GM18873 (cell line): ENCODE results near the gene OR10H4.
"Not testable (repeated sequence)": the region's sequence is repeated elsewhere in the genome, so short reads cannot be mapped to it uniquely, and the experiment has no call there.

Experiments used
- ATAC-seq: cut with Tn5 transposase; IDR thresholded peaks from one replicate; pipeline ENCODE4 v1.9.1; 2021; ENCODE audit warnings: mild to moderate bottlenecking, moderate library complexity, moderate number of reproducible peaks; ENCODE audit not compliant: unreplicated experiment, low FRiP score

Gene OR10H4

DNA sequence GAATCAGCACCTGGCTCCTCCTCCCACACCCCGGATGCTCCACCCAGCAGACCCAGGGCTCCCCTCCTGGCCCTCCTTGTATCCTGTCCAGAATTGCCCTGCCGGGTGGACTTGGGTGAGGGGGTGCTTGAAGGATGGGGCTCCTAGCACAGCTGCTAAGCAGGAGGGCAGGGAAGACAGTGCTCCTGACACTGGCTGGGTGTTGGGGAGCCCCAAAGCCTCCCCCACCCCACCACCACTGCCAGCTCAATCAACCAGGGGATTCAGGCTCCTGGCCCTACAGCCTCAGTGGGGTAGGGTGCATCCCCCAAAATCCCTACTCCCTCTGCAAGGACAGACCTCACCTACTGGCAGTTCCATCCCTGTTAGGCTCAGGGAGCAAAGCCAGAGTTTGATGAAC lies 11.9 kb upstream of the OR10H4 start:
- ATAC-seq: no peak

GRCh38 chr19:15937771-15938170 lies 11.0 kb upstream of the OR10H4 start:
- no peak for ATAC-seq

- no peak for ATAC-seq
Observed at GRCh38 chr19:15944401-15944800, 4.4 kb upstream of the OR10H4 start.

GRCh38 chr19:15945301-15945700 lies 3.5 kb upstream of the OR10H4 start:
- ATAC-seq: no peak

DNA sequence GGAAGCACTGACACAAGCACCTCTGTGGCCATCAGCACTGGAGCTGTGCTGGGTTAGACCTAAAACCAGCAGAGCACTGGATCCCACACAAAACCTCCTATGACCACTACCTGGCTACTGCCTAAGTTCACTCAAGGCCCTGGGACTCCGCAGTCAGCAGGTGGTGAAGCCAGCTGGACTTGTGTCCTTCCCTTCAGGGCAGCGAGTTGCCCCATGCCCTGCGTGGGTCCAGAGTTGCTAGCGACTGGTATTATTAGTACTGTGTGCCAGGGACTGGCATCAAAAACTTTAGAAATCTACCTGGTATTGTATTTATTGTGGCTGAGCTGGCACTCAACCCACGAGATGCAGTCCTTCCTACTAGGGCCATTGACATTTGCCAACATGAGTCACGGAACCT lies 6.0 kb downstream of the OR10H4 start:
- no peak for ATAC-seq

- no peak for ATAC-seq
Observed at GRCh38 chr19:15962319-15962718, 13.5 kb downstream of the OR10H4 start.

- ATAC-seq: no peak
Observed at GRCh38 chr19:15964231-15964630, 15.4 kb downstream of the OR10H4 start.

DNA sequence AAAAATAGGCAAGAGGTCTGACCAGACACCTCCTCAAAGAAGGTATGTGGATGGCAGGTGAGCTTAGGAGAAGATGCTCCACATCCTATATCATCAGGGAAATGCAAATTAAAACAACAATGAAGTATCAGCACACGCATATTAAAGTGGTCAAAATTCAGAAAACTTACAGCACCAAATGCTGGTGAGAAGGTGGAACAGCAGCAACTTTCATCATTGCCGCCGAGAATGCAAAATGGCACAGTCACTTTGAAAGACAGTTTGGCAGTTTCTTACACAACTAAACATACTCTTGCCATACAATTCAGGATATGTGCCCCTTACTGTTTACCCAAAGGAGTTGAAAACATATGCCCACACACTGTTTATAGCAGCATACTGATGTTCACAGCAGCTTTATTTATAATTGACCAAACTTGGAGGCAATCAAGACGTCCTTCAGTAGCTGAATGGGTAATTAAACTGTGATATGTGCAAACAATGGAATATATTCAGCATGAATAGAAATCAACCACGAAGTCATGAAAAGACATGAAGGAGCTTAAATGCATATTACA lies 22.5 kb downstream of the OR10H4 start:
- ATAC-seq: no peak

DNA sequence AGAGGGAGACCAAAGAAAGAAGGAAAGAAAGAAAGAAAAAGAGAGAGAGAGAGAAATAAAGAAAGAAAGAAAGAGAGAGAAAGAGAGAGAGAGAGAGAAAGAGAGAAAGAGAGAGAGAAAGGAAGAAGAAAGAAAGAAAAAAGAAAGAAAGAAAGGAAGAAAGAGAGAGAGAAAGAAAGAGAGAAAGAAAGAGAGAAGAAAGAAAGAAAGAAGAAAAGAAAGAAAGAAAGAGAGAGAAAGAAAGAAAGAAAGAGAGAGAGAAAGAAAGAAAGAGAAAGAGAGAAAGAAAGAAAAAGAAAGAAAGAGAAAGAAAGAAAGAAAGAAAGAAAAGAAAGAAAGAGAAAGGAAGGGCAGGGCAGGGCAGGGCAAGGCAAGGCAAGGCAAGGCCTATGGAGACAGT lies 23.2 kb downstream of the OR10H4 start:
- not testable (repeated sequence) for ATAC-seq

GRCh38 chr19:15974856-15975255 lies 26.0 kb downstream of the OR10H4 start:
- no peak for ATAC-seq

DNA sequence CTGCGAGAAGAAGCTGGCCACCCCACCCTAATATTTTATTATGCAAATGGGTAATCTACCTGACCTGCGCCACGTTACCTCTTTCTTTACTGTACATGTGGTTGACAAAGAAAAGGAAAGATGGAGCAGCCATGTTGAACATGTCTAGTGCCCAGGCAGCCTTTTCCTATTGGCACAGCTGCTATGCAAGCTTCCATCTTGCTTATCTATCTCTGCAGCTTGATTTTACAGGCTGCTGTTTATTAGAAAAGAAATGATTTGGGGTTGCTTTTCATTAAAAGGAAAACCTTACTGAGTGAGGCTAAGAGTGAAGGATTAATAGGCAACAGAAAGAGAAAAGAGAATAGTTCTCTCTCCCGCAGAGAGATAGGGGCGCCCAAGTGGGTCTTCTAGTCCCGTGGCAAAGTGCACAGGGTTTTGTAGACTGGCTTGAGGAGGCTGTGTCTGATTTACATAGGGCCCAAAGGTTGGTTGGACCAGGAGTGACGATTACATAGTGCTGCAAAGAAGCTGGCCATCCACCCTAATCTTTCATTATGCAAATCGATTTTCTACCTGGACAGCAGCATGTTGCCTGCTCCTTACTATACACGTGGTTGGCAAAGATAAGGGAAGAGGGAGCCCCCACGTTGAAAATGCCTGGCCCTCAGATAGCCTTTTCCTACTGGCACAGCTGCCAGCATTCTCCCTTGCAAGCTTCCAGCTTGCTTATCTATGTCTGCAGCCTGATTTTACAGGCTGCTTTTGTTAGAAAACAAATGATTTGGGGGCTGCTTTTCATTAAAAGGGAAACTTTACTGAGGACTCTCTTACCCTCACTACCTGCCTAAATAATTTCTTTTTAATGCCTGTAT lies 28.3 kb downstream of the OR10H4 start:
- ATAC-seq: no peak

DNA sequence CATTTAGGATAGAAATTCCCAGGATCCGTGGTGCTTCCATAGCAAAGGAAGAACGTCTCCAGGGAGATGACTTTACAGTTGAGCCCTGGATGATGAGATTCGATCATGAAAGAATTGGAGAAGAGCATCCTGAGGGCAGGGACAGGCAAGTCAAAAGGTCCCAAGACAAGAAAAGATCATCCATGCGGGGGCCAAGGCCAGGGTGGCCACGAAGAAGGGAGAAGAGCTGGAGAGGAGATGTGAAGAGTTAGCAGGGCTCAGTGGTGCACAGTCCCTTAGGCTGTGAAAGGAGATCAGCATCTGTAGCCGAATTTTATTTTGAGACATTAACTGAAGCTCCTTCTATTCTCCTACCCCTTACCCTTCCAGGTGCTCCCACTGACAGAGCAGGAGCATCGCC lies 28.9 kb downstream of the OR10H4 start:
- no peak for ATAC-seq

GRCh38 chr19:15979293-15979692 lies 30.5 kb downstream of the OR10H4 start:
- no peak for ATAC-seq

DNA sequence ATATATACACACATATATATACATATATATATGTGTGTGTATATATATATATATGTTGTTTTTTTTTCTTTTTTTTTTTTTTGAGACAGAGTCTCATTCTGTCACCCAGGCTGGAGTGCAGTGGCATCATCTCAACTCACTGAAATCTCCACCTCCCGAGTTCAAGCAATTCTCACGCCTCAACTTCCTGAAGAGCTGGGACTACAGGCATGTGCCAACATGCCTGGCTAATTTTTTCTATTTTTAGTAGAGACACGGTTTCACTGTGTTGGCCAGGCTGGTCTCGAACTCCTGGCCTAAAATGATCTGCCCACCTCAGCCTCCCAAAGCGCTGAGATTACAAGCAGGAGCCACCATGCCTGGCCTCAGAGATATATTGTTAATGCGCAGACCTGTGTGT lies 37.0 kb downstream of the OR10H4 start:
- not testable (repeated sequence) for ATAC-seq

- no peak for ATAC-seq
Observed at GRCh38 chr19:15986701-15987100, 37.9 kb downstream of the OR10H4 start.

- no peak for ATAC-seq
Observed at GRCh38 chr19:15989889-15990288, 41.1 kb downstream of the OR10H4 start.

- ATAC-seq: no peak
Observed at GRCh38 chr19:15991602-15992001, 42.8 kb downstream of the OR10H4 start.

GRCh38 chr19:15992014-15992413 lies 43.2 kb downstream of the OR10H4 start:
- ATAC-seq: no peak

- ATAC-seq: no peak
Observed at GRCh38 chr19:15995536-15995935, 46.7 kb downstream of the OR10H4 start.

GRCh38 chr19:15998166-15998565 lies 49.4 kb downstream of the OR10H4 start:
- ATAC-seq: no peak
